Measurements from ENCODE around the gene PAQR4.
"Not testable (repeated sequence)": the region's sequence is repeated elsewhere in the genome, so short reads cannot be mapped to it uniquely, and the experiment has no call there.

Gene PAQR4

GRCh38 chr16:2934450-2934849, 34.7 kb upstream of the PAQR4 start:
- no peak for TF ChIP-seq CTCF (IDR thresholded peaks at IDR 0.05; ENCODE audit: borderline replicate concordance, insufficient read depth, low read depth, low read length)
- no peak overlapping the region for H3K4me3 ChIP-seq (ENCODE audit: low read depth, low read length)

DNA sequence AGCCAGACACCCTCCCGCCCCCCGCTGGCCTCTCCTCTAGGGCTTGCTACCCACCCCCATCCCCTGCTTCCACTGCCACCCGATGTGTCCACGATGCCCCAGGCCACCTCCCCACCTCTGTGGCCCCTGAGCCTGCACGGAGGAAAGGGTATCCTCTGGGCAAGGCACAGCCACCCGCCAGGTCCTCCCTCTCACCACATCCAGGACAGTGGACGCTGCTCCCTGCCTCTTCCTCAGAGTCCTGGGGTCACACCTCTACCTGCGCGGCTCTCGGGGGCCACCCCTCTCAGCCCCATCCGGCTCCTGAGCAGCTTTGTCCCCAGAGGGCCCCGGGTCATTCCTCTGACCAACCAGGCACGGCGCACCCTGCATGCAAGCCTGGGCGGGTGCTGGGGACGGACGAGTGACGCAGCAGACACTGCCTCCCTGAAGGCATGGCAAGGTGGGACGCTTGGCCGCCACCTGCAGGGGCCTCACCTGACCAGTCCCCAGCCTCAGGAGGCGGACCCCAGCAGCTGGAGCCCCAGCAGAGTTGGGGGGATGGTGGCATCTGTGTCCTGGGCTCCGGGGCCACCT, 32.6 kb upstream of the PAQR4 start:
- TF ChIP-seq CTCF (IDR thresholded peaks at IDR 0.05; ENCODE audit: borderline replicate concordance, insufficient read depth, low read depth, low read length): no peak
- H3K4me3 ChIP-seq (ENCODE audit: low read depth, low read length): no peak overlapping the region

DNA sequence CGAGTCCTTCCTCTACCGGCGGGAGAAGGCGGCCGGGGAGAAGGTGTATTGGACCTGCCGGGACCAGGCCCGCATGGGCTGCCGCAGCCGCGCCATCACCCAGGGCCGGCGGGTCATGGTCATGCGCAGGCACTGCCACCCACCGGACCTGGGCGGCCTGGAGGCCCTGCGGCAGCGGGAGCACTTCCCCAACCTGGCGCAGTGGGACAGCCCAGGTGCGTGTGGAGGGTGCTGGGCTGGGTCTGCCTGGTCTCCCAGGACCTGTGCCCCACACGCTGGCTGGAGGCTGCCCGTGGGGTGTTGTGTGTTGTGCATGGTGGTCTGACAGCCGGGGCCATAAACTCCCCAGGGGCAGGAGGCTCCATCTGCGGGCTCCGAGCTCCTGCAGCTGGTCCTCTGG, 32.0 kb upstream of the PAQR4 start:
- no peak for TF ChIP-seq CTCF (IDR thresholded peaks at IDR 0.05; ENCODE audit: borderline replicate concordance, insufficient read depth, low read depth, low read length)
- H3K4me3 ChIP-seq (ENCODE audit: low read depth, low read length): no peak overlapping the region

DNA sequence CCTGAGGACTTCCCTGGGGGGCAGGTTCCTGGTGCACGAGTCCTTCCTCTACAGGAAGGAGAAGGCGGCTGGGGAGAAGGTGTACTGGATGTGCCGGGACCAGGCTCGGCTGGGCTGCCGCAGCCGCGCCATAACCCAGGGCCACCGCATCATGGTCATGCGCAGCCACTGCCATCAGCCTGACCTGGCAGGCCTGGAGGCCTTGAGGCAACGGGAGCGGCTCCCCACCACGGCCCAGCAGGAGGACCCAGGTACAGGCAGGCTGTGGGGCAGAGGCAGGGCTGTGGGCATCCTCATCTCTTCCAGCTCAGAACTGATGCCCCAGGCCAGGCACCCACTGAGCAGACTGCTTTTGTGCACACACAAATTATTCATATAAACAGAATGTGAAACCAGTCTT, 30.9 kb upstream of the PAQR4 start:
- no peak overlapping the region for H3K4me3 ChIP-seq (ENCODE audit: low read depth, low read length)
- no peak for TF ChIP-seq CTCF (IDR thresholded peaks at IDR 0.05; ENCODE audit: borderline replicate concordance, insufficient read depth, low read depth, low read length)

GRCh38 chr16:2939968-2940367, 29.2 kb upstream of the PAQR4 start:
- no peak for TF ChIP-seq CTCF (IDR thresholded peaks at IDR 0.05; ENCODE audit: borderline replicate concordance, insufficient read depth, low read depth, low read length)

DNA sequence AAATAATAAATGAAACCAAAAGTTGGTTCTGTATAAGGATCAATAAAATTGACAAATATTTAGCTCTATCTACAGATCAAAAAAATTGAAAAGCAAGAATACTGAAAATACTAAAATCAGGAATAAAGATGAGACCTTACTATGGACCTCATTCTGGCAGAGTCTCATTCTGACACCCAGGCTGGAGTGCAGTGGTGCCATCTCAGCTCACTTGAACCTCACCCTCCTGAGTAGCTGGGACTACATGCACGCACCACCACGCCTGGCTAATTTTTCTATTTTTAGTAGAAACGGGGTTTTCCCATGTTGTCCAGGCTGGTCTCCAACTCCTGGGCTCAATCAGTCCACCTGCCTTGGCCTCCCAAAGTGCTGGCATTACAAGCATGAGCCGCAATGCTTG, 27.1 kb upstream of the PAQR4 start:
- TF ChIP-seq CTCF (IDR thresholded peaks at IDR 0.05; ENCODE audit: borderline replicate concordance, insufficient read depth, low read depth, low read length): no peak
- H3K4me3 ChIP-seq (ENCODE audit: low read depth, low read length): no peak overlapping the region

More at GRCh38 chr16:2939968-2940367, 29.2 kb upstream of the PAQR4 start:
- no peak overlapping the region for H3K4me3 ChIP-seq (ENCODE audit: low read depth, low read length)

DNA sequence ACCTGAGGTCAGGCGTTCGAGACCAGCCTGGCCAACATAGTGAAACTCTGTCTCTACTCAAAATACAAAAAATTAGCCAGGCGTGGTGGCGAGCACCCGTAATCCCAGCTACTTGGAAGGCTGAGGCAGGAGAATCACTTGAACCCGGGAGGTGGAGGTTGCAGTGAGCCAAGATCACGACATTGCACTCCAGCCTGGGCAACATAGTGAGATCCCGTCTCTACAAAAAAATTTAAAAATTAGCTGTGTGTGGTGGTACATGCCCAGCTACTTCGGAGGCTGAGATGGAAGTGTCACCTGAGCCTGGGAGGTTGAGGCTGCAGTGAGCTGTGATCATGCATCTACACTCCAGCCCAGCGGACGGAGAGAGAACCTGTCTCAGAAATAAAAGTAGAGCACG, 25.4 kb upstream of the PAQR4 start:
- H3K4me3 ChIP-seq (ENCODE audit: low read depth, low read length): not testable (repeated sequence)

DNA sequence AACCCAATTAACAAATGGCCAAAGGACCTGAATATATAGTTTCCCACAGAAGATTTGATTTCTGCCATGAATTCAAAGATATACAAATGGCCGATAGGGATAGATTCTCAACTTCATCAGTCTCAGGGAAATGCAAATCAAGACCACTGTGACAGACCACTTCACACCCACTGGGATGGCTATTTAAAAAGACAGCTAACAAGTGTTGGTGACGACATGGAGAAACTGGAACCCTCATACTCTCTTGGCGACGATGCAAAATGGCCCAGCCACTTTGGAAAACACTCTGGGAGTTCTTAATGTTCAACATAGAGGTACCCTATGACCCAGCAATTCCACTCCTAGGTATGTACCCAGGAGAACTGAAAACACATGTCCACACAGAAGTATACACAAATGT, 22.5 kb upstream of the PAQR4 start:
- TF ChIP-seq CTCF (IDR thresholded peaks at IDR 0.05; ENCODE audit: borderline replicate concordance, insufficient read depth, low read depth, low read length): no peak
- no peak overlapping the region for H3K4me3 ChIP-seq (ENCODE audit: low read depth, low read length)

Measured in GM12875 (cell line).